ENCODE results near the gene WDPCP. TPM values are rescaled to one million over a fixed set of nuclear protein-coding genes. Genes with fewer than 3 reads are reported as not detected.
"Not testable (repeated sequence)": the region's sequence is repeated elsewhere in the genome, so short reads cannot be mapped to it uniquely, and the experiment has no call there.

Gene WDPCP
- total RNA-seq, 4 donors from 2014 or later: 6.5 to 41.3 (median 7.4) TPM

- H3K4me1 ChIP-seq: no peaks in the 10 kb centered on the region
- no peak overlapping the region for H3K4me3 ChIP-seq
- TF ChIP-seq POLR2A (IDR thresholded peaks at IDR 0.05) (no peak), CTCF (IDR thresholded peaks at IDR 0.05) (no peak)
- no peaks in the 10 kb centered on the region for H3K36me3 ChIP-seq
- DNase-seq: no peak
- H3K9me3 ChIP-seq: no peaks in the 10 kb centered on the region
- no peaks in the 10 kb centered on the region for H3K27me3 ChIP-seq
- H3K27ac ChIP-seq: no peak overlapping the region
Measured at GRCh38 chr2:63374341-63374740, 213.9 kb downstream of the WDPCP start.

- no peak for DNase-seq
- TF ChIP-seq POLR2A (IDR thresholded peaks at IDR 0.05) (no peak), CTCF (IDR thresholded peaks at IDR 0.05) (no peak)
- H3K4me1 ChIP-seq: no peaks in the 10 kb centered on the region
- no peak overlapping the region for H3K27ac ChIP-seq
- no peaks in the 10 kb centered on the region for H3K9me3 ChIP-seq
- no peaks in the 10 kb centered on the region for H3K27me3 ChIP-seq
- no peaks in the 10 kb centered on the region for H3K36me3 ChIP-seq
- H3K4me3 ChIP-seq: no peak overlapping the region
Measured at GRCh38 chr2:63372549-63372948, 215.7 kb downstream of the WDPCP start.

- H3K4me1 ChIP-seq: no peaks in the 10 kb centered on the region
- H3K4me3 ChIP-seq: no peak overlapping the region
- H3K36me3 ChIP-seq: no peaks in the 10 kb centered on the region
- H3K27ac ChIP-seq: no peak overlapping the region
- H3K27me3 ChIP-seq: no peaks in the 10 kb centered on the region
- DNase-seq: no peak
- TF ChIP-seq POLR2A (IDR thresholded peaks at IDR 0.05) (no peak), CTCF (IDR thresholded peaks at IDR 0.05) (no peak)
- no peaks in the 10 kb centered on the region for H3K9me3 ChIP-seq
Measured at GRCh38 chr2:63369146-63369545, 219.1 kb downstream of the WDPCP start.

- DNase-seq: no peak
- TF ChIP-seq POLR2A (IDR thresholded peaks at IDR 0.05): no peak
- no peak for TF ChIP-seq CTCF (IDR thresholded peaks at IDR 0.05)
- no peak overlapping the region for H3K27ac ChIP-seq
- no peak overlapping the region for H3K4me3 ChIP-seq
- no peaks in the 10 kb centered on the region for H3K9me3 ChIP-seq
- H3K4me1 ChIP-seq: no peaks in the 10 kb centered on the region
- no peaks in the 10 kb centered on the region for H3K27me3 ChIP-seq
- H3K36me3 ChIP-seq: no peaks in the 10 kb centered on the region
Measured at GRCh38 chr2:63364866-63365265, 223.4 kb downstream of the WDPCP start.

GRCh38 chr2:63357722-63358121, 230.6 kb downstream of the WDPCP start:
- not testable (repeated sequence) for H3K4me3 ChIP-seq, H3K27me3 ChIP-seq, H3K36me3 ChIP-seq, H3K27ac ChIP-seq, DNase-seq, H3K4me1 ChIP-seq, H3K9me3 ChIP-seq

GRCh38 chr2:63347361-63347760, 240.9 kb downstream of the WDPCP start:
- no peak for DNase-seq
- Histone ChIP-seq H3K9me3 (peaks cover 0 to 9% (median 0%) of the 10 kb centered on the region in 4 donors), H3K4me1 (no peaks in the 10 kb centered on the region), H3K27me3 (no peaks in the 10 kb centered on the region), H3K36me3 (no peaks in the 10 kb centered on the region), H3K4me3 (no peak overlapping the region), H3K27ac (no peak overlapping the region)
- no peak for TF ChIP-seq CTCF (IDR thresholded peaks at IDR 0.05)
- no peak for TF ChIP-seq POLR2A (IDR thresholded peaks at IDR 0.05)
